GM06990 (cell line): ENCODE measurements around the gene RAB3B.
"Not testable (repeated sequence)": the region's sequence is repeated elsewhere in the genome, so short reads cannot be mapped to it uniquely, and the experiment has no call there.

Source experiments
- DNase-seq: peaks from one replicate; pipeline ENCODE4 v3.0.0-alpha.2; 2011; ENCODE audit not compliant: insufficient read length; ENCODE audit errors: extremely low read depth
- H3K27me3 ChIP-seq: replicated peaks from 2 replicates; pipeline ENCODE4 v1.6.0; 2011; ENCODE audit warnings: low read length; ENCODE audit not compliant: control insufficient read depth, insufficient read depth
- H3K36me3 ChIP-seq: 2 replicates; pipeline ENCODE4 v1.5.1; 2011; ENCODE audit warnings: low read length; ENCODE audit not compliant: control insufficient read depth, insufficient read depth
- H3K4me3 ChIP-seq: replicated peaks from 2 replicates; pipeline ENCODE4 v1.5.1; 2011; ENCODE audit warnings: low read depth, mild to moderate bottlenecking, control low read depth, low read length
- TF ChIP-seq, protein P1 (sequence below): IDR thresholded peaks from 2 replicates; pipeline ENCODE4 v1.5.1; 2011; ENCODE audit warnings: low read length, control low read depth, mild to moderate bottlenecking, inconsistent platforms; ENCODE audit not compliant: insufficient read depth, poor library complexity, severe bottlenecking

Gene RAB3B

DNA sequence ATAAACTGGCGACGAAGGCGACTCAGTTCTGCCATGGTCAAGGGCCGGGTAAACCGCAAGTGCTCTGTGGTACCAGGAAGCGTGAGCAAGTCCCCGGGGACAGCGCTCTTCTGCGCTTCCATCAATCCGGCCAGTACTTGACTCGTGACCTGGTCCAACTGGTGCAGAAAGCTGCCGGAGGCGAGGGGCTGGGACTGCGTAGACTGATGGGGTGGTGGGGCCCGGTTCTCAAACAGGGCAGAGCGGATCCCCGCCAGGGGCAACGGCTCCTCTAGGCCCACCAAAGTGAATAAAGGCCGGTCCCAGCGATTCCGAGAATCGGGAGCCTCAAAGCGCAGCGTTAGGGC, 42.3 kb upstream of the RAB3B start:
- peak; percentile 55 for DNase-seq
- H3K4me3 ChIP-seq = peak overlapping the region; percentile 99
- H3K36me3 ChIP-seq = no peaks in the 10 kb centered on the region; the same call in none of the 2 replicates
- TF ChIP-seq, protein P1, sequence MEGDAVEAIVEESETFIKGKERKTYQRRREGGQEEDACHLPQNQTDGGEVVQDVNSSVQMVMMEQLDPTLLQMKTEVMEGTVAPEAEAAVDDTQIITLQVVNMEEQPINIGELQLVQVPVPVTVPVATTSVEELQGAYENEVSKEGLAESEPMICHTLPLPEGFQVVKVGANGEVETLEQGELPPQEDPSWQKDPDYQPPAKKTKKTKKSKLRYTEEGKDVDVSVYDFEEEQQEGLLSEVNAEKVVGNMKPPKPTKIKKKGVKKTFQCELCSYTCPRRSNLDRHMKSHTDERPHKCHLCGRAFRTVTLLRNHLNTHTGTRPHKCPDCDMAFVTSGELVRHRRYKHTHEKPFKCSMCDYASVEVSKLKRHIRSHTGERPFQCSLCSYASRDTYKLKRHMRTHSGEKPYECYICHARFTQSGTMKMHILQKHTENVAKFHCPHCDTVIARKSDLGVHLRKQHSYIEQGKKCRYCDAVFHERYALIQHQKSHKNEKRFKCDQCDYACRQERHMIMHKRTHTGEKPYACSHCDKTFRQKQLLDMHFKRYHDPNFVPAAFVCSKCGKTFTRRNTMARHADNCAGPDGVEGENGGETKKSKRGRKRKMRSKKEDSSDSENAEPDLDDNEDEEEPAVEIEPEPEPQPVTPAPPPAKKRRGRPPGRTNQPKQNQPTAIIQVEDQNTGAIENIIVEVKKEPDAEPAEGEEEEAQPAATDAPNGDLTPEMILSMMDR = no peak
- H3K27me3 ChIP-seq = no peaks in the 10 kb centered on the region

DNA sequence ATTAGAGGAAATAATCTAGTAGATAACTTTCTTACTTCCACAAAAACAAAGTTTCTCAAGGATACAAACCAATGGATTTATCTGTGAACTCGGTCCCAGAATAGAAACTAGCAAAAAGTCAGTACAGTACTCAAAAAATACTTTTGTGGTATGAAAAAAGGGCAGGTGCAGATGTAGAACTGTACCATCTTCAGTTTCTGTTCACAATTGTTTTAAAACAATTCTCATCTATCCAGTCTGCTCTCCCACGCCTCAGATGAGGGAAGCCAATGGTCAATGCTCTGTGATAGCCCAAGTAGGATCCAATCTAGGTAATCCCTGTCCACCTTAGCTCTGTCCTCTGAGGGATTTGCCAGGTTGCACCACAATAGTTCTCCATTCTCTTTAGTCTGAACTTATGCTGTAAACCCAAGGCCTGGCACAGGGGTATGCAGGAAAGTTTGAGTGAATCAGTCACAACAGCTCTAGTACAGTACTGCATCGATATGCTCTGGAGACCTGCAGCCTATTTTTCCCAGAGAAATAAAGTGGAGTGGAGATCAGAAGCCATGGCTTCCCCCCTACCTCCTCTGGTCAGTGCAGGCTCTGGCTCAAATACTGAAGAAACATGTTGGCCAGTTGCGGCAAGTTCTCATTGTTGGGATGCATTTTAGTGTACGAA, 41.8 kb upstream of the RAB3B start:
- H3K4me3 ChIP-seq = peak overlapping the region; percentile 99
- no peak for DNase-seq
- TF ChIP-seq, protein P1 = no peak

DNA sequence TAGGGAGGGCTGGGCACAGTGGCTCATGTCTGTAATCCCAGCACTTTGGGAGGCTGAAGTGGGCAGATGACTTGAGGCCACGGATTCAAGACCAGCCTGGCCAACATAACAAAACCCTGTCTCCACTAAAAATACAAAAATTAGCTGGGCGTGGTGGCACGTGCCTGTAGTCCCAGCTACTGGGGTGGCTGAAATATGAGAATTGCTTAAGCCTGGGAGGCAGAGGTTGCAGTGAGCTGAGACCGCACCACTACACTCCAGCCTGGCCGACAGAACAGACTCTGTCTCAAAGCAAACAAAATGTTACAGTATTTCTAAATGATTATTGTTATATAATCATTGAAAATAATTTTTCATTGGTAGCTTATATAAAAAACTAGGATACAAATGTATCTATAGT, 38.3 kb upstream of the RAB3B start:
- not testable (repeated sequence) for H3K36me3 ChIP-seq, H3K4me3 ChIP-seq, DNase-seq, H3K27me3 ChIP-seq

More for the DNA sequence above, 41.8 kb upstream of the RAB3B start:
- no peaks in the 10 kb centered on the region for H3K27me3 ChIP-seq
- no peaks in the 10 kb centered on the region; the same call in none of the 2 replicates for H3K36me3 ChIP-seq

DNA sequence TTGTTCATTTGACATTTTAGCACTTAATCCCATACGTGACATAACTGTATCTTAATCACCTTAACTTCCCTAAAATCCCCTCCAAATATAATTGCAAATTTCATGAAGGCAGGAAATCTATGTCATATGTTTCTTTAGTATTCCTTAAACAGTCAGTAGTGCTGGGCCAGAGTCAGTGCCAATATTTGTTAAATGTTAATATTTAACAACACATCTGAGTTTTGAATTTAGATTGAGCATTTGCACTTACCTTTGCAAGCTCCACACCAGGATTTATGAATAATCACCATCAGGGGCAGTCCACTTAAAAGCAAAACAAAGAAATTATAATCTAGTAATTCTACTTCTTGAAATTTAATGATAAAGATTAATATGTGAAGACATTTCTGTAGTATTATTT, 37.8 kb upstream of the RAB3B start:
- TF ChIP-seq, protein P1 = no peak
- no peaks in the 10 kb centered on the region for H3K27me3 ChIP-seq
- no peak overlapping the region for H3K4me3 ChIP-seq
- peaks cover 6% of the 10 kb centered on the region for H3K36me3 ChIP-seq
- no peak for DNase-seq

DNA sequence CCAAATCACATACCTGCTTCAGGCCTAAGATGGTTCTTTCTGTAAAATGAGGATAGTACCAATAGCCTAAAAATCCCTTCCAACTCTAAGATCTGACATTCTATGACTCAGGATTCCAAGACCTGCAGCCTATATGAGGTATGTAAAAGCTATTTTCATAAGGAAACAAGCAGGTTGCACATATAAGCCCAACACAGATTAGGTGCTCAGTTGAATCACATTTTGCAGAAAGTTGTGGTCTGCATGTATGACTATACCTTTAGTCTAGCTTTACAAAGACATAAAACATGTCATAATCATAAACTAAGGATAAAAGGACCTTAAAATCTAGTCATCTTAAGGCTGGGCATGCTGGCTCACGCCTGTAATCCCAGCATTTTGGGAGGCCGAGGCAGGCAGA, 35.8 kb upstream of the RAB3B start:
- no peak overlapping the region for H3K4me3 ChIP-seq
- H3K27me3 ChIP-seq = no peaks in the 10 kb centered on the region
- DNase-seq = no peak
- H3K36me3 ChIP-seq = peaks cover 12% of the 10 kb centered on the region
- TF ChIP-seq, protein P1 = no peak

DNA sequence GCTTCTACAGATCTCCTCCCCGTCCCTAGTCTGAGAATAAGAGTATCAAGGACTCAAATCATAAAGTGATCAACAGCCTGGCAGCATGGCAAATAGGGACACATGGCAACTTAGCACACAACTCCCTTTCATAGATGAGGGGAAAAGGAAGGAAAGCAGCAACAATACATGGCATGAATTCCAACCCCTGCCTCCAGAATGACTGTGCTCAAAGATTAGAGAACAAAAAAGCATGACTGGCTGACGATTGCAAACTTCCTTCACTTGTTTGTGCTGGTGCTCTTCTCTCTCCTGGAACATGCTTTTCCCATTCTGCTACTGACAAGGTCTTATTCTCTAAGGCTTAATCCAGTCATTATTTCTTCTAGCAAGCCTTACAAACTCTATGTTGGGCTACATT, 31.6 kb upstream of the RAB3B start:
- Histone ChIP-seq H3K27me3 (no peaks in the 10 kb centered on the region), H3K36me3 (peaks cover 16% of the 10 kb centered on the region), H3K4me3 (no peak overlapping the region)
- no peak for DNase-seq
- TF ChIP-seq, protein P1 = no peak
